ENCODE results near the gene AGAP3. TPM values are rescaled to one million over a fixed set of nuclear protein-coding genes. Genes with fewer than 3 reads are reported as not detected.

AGAP3 gene
- total and polyA plus RNA-seq, 2 donors (not counting 1 experiment from before 2014, with no cell fraction given): 32.9 to 34.2 TPM

DNA sequence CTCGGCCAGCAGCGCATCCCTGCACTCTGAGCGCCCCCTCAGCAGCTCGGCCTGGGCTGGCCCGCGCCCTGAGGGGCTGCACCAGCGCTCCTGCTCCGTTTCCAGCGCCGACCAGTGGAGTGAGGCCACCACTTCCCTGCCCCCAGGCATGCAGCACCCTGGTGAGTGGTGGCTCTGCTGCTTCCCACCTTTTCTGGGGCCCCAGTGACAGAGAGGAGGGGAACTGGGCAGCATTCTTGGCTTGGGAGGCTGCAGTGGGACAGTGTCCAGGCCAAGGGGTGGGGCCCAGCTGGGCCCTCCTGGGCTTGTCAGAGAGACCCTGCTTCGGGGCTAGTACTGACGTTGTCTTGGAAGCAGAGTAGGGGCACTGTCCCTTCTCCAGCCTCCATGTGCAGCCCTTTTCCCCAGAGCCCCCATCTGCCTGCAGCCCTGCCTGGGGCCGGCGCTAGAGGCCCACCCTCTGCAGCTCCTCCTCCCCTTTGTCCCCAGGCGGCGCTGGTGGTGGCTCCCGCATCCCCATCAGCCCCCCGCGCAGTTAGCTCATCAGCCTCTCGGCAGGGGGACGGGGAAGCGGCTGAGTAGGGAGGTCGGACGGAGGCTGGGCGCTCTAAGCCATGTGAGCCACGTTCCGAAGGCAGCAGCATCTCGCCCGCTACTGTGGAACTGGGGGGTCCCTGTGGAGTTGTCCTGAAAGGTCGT lies 52.0 kb downstream of the AGAP3 start:
- TF ChIP-seq, protein P1, sequence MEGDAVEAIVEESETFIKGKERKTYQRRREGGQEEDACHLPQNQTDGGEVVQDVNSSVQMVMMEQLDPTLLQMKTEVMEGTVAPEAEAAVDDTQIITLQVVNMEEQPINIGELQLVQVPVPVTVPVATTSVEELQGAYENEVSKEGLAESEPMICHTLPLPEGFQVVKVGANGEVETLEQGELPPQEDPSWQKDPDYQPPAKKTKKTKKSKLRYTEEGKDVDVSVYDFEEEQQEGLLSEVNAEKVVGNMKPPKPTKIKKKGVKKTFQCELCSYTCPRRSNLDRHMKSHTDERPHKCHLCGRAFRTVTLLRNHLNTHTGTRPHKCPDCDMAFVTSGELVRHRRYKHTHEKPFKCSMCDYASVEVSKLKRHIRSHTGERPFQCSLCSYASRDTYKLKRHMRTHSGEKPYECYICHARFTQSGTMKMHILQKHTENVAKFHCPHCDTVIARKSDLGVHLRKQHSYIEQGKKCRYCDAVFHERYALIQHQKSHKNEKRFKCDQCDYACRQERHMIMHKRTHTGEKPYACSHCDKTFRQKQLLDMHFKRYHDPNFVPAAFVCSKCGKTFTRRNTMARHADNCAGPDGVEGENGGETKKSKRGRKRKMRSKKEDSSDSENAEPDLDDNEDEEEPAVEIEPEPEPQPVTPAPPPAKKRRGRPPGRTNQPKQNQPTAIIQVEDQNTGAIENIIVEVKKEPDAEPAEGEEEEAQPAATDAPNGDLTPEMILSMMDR (conservative IDR thresholded peaks at IDR 0.05 in 1 of 2, IDR thresholded peaks at IDR 0.05 in 1 of 2; ENCODE audit: low read depth in 1 of 2, low read length in 2 of 2): no peak
- TF ChIP-seq EZH2 (IDR thresholded peaks at IDR 0.05; ENCODE audit: low read length, missing control alignments): no peak
- H3K9ac ChIP-seq (ENCODE audit: insufficient read depth, low read length): no peak overlapping the region
- no peak overlapping the region for H3K27ac ChIP-seq (ENCODE audit: insufficient read depth, low read length)
- DNase-seq (ENCODE audit: low read depth in 2 of 2): no peak
- H4K20me1 ChIP-seq (ENCODE audit: control insufficient read depth, extremely low read depth, insufficient read depth, low read length): no peaks in the 10 kb centered on the region
- no peak overlapping the region for H2AFZ ChIP-seq (ENCODE audit: low read length)
- no peak overlapping the region for H3K4me2 ChIP-seq (ENCODE audit: extremely low read depth, insufficient read depth, low read length)
- no peaks in the 10 kb centered on the region for H3K4me1 ChIP-seq (ENCODE audit: control insufficient read depth, extremely low read depth, insufficient read depth, low read length)
- no peaks in the 10 kb centered on the region for H3K79me2 ChIP-seq (ENCODE audit: control insufficient read depth, insufficient read depth, low read length)
- H3K4me3 ChIP-seq (replicated peaks in 1 of 4; ENCODE audit: control extremely low read depth in 1 of 4, insufficient read depth in 1 of 4, low read depth in 3 of 4, low read length in 4 of 4): no peak overlapping the region
- H3K9me3 ChIP-seq (ENCODE audit: control insufficient read depth, insufficient read depth, low read depth, low read length): no peaks in the 10 kb centered on the region
- no peaks in the 10 kb centered on the region for H3K27me3 ChIP-seq (ENCODE audit: control insufficient read depth, insufficient read depth, low read length)
- peaks cover 25% of the 10 kb centered on the region for H3K36me3 ChIP-seq (ENCODE audit: control insufficient read depth, insufficient read depth, low read length)

- Histone ChIP-seq H3K4me1 (ENCODE audit: control insufficient read depth, extremely low read depth, insufficient read depth, low read length) (no peaks in the 10 kb centered on the region), H2AFZ (ENCODE audit: low read length) (no peak overlapping the region), H4K20me1 (ENCODE audit: control insufficient read depth, extremely low read depth, insufficient read depth, low read length) (no peaks in the 10 kb centered on the region), H3K79me2 (ENCODE audit: control insufficient read depth, insufficient read depth, low read length) (no peaks in the 10 kb centered on the region), H3K9ac (ENCODE audit: insufficient read depth, low read length) (no peak overlapping the region), H3K36me3 (ENCODE audit: control insufficient read depth, insufficient read depth, low read length) (peaks cover 24% of the 10 kb centered on the region), H3K4me2 (ENCODE audit: extremely low read depth, insufficient read depth, low read length) (no peak overlapping the region), H3K27me3 (ENCODE audit: control insufficient read depth, insufficient read depth, low read length) (no peaks in the 10 kb centered on the region), H3K9me3 (ENCODE audit: control insufficient read depth, insufficient read depth, low read depth, low read length) (no peaks in the 10 kb centered on the region), H3K4me3 (replicated peaks in 1 of 4; ENCODE audit: control extremely low read depth in 1 of 4, insufficient read depth in 1 of 4, low read depth in 3 of 4, low read length in 4 of 4) (no peak overlapping the region), H3K27ac (ENCODE audit: insufficient read depth, low read length) (no peak overlapping the region)
- TF ChIP-seq, protein P1 (conservative IDR thresholded peaks at IDR 0.05 in 1 of 2, IDR thresholded peaks at IDR 0.05 in 1 of 2; ENCODE audit: low read depth in 1 of 2, low read length in 2 of 2): no peak
- TF ChIP-seq EZH2 (IDR thresholded peaks at IDR 0.05; ENCODE audit: low read length, missing control alignments): no peak
- DNase-seq (ENCODE audit: low read depth in 2 of 2): no peak
These were observed 53.0 kb downstream of the AGAP3 start for GRCh38 chr7:151139071-151139790.

DNA sequence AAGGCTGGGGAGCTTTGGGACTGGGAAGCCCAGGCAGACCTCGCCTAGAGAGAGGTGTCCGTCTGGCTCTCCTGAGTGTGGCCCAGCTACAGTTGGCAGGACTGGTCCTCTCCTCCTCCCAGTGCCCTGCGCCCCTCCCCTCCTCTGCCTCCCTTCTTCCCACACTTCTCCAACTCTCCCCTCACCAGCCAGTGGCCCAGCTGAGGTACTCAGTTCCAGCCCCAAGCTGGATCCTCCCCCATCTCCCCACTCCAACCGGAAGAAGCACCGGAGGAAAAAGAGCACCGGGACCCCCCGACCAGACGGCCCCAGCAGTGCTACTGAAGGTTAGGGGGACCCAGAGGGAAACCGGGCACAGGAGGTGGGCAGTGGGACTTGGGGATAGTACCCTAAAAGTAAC lies 53.5 kb downstream of the AGAP3 start:
- Histone ChIP-seq H3K9me3 (ENCODE audit: control insufficient read depth, insufficient read depth, low read depth, low read length) (no peaks in the 10 kb centered on the region), H2AFZ (ENCODE audit: low read length) (no peak overlapping the region), H3K4me3 (replicated peaks in 1 of 4; ENCODE audit: control extremely low read depth in 1 of 4, insufficient read depth in 1 of 4, low read depth in 3 of 4, low read length in 4 of 4) (no peak overlapping the region), H3K9ac (ENCODE audit: insufficient read depth, low read length) (no peak overlapping the region), H3K4me2 (ENCODE audit: extremely low read depth, insufficient read depth, low read length) (no peak overlapping the region), H3K27me3 (ENCODE audit: control insufficient read depth, insufficient read depth, low read length) (no peaks in the 10 kb centered on the region), H3K36me3 (ENCODE audit: control insufficient read depth, insufficient read depth, low read length) (peaks cover 19% of the 10 kb centered on the region), H3K4me1 (ENCODE audit: control insufficient read depth, extremely low read depth, insufficient read depth, low read length) (no peaks in the 10 kb centered on the region), H3K79me2 (ENCODE audit: control insufficient read depth, insufficient read depth, low read length) (no peaks in the 10 kb centered on the region), H4K20me1 (ENCODE audit: control insufficient read depth, extremely low read depth, insufficient read depth, low read length) (no peaks in the 10 kb centered on the region), H3K27ac (ENCODE audit: insufficient read depth, low read length) (no peak overlapping the region)
- no peak for TF ChIP-seq EZH2 (IDR thresholded peaks at IDR 0.05; ENCODE audit: low read length, missing control alignments)
- TF ChIP-seq, protein P1 (conservative IDR thresholded peaks at IDR 0.05 in 1 of 2, IDR thresholded peaks at IDR 0.05 in 1 of 2; ENCODE audit: low read depth in 1 of 2, low read length in 2 of 2): no peak
- DNase-seq (ENCODE audit: low read depth in 2 of 2): no peak

All from fibroblast of lung (primary cell).